Fibroblast of lung (primary cell): Measurements from ENCODE around the gene D2HGDH. TPM values are rescaled to one million over a fixed set of nuclear protein-coding genes. Genes with fewer than 3 reads are reported as not detected.

ENCODE experiments used
- DNase-seq, 2 donors: peaks; one replicate each; pipeline versions ENCODE4 v3.0.0 to v3.0.0-alpha.2; 2010; ENCODE audit warnings: low read depth in 2 of 2
- H2AFZ ChIP-seq: 2 replicates; pipeline ENCODE4 v1.5.1; 2012; ENCODE audit warnings: low read length, control low read depth, inconsistent platforms
- H3K27ac ChIP-seq: 2 replicates; pipeline ENCODE4 v1.5.1; 2011; ENCODE audit warnings: low read length, control low read depth; ENCODE audit not compliant: insufficient read depth
- H3K27me3 ChIP-seq: 2 replicates; pipeline ENCODE4 v1.5.1; 2011; ENCODE audit warnings: mild to moderate bottlenecking, low read length; ENCODE audit not compliant: control insufficient read depth, insufficient read depth
- H3K36me3 ChIP-seq: 2 replicates; pipeline ENCODE4 v1.5.1; 2011; ENCODE audit warnings: low read length; ENCODE audit not compliant: control insufficient read depth, insufficient read depth
- H3K4me1 ChIP-seq: 2 replicates; pipeline ENCODE4 v1.5.1; 2011; ENCODE audit warnings: low read length; ENCODE audit not compliant: control insufficient read depth, insufficient read depth; ENCODE audit errors: extremely low read depth
- H3K4me2 ChIP-seq: 2 replicates; pipeline ENCODE4 v1.5.1; 2011; ENCODE audit warnings: low read length, control low read depth; ENCODE audit not compliant: insufficient read depth; ENCODE audit errors: extremely low read depth
- H3K4me3 ChIP-seq, 4 experiments: fragments of 200-600 bp in 1 of 4; sonication (generic) in 1 of 4; replicated peaks in 1 of 4; 2 replicates each; pipeline ENCODE4 v1.5.1; 2011 to 2016; ENCODE audit warnings: low read length in 4 of 4, low read depth in 3 of 4, mild to moderate bottlenecking in 3 of 4, control low read depth in 2 of 4, inconsistent platforms in 1 of 4, mixed read lengths in 1 of 4; ENCODE audit not compliant: insufficient read depth in 1 of 4; ENCODE audit errors: control extremely low read depth in 1 of 4
- H3K79me2 ChIP-seq: 2 replicates; pipeline ENCODE4 v1.5.1; 2012; ENCODE audit warnings: mild to moderate bottlenecking, low read length, inconsistent platforms; ENCODE audit not compliant: control insufficient read depth, insufficient read depth
- H3K9ac ChIP-seq: 2 replicates; pipeline ENCODE4 v1.5.1; 2011; ENCODE audit warnings: mild to moderate bottlenecking, low read length, control low read depth; ENCODE audit not compliant: insufficient read depth
- H3K9me3 ChIP-seq: 2 replicates; pipeline ENCODE4 v1.5.1; 2012; ENCODE audit warnings: low read depth, low read length; ENCODE audit not compliant: control insufficient read depth, insufficient read depth
- H4K20me1 ChIP-seq: 2 replicates; pipeline ENCODE4 v1.5.1; 2011; ENCODE audit warnings: low read length; ENCODE audit not compliant: control insufficient read depth, insufficient read depth; ENCODE audit errors: extremely low read depth
- CTCF ChIP-seq, 2 donors: IDR thresholded peaks in 1 of 2; conservative IDR thresholded peaks in 1 of 2; 1 replicate in 1 of 2; 2 replicates in 1 of 2; pipeline ENCODE4 v1.5.1; 2011 to 2012; ENCODE audit warnings: low read length in 2 of 2, control low read depth in 1 of 2, inconsistent platforms in 1 of 2, low read depth in 1 of 2, mild to moderate bottlenecking in 1 of 2
- EZH2 ChIP-seq: IDR thresholded peaks from 2 replicates; pipeline ENCODE4 v1.5.1; 2012; ENCODE audit warnings: low read length, control low read depth, mild to moderate bottlenecking; ENCODE audit errors: missing control alignments
- polyA plus RNA-seq, 2 donors: library from polyadenylated mRNA; depleted of rRNA in 1 of 2; stranded (reverse) in 1 of 2; unstranded in 1 of 2; fragments of >200 nt; gene quantifications; 2 replicates each; pipeline ENCODE4 v1.2.1, GENCODE V29; 2011 to 2012; ENCODE audit warnings: missing spikeins in 1 of 2
- total RNA-seq: library from RNA; depleted of rRNA; stranded (reverse); fragments of >200 nt; gene quantifications from 2 replicates; pipeline ENCODE4 v1.2.1, GENCODE V29; 2014

D2HGDH gene
- total and polyA plus RNA-seq, 2 donors (not counting 1 experiment from before 2014, with no cell fraction given) = 5.7 to 28.4 TPM

DNA sequence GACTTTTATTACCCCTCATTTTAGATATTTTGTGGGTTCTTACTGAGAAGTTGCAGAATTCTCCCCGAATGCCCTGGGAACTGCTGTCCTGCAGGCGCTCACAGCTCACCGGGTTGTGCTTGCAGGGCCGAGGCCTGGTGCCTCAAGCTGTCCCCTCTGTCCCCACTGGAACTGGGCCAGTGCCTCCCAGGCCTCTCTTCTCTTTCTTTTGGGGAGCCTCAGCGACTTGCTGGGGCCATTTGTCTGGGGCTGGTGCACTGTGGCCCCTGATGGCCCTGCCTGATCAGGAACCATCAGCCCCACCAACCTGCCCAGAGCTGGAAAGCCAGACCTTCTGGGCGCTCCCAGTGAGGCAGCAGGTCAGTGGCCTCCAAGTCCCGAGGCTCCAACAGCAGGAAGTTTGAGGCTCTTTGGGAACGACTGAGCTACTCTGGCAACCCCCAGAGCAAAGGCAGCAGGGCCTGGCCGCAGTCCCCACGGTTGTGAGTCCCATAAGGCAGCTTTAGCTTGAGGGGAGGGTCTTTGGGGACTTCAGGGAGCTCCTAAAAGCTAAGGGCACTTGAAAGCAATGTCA lies 59.9 kb downstream of the D2HGDH start:
- H4K20me1 ChIP-seq = no peaks in the 10 kb centered on the region
- H3K27ac ChIP-seq = no peak overlapping the region
- no peaks in the 10 kb centered on the region for H3K4me1 ChIP-seq
- no peak for TF ChIP-seq CTCF (conservative IDR thresholded peaks at IDR 0.05 in 1 of 2, IDR thresholded peaks at IDR 0.05 in 1 of 2; ENCODE audit: low read depth in 1 of 2, low read length in 2 of 2)
- TF ChIP-seq EZH2 = no peak
- H3K4me3 ChIP-seq = no peak overlapping the region
- H3K4me2 ChIP-seq = no peak overlapping the region
- no peaks in the 10 kb centered on the region for H3K79me2 ChIP-seq
- H3K9me3 ChIP-seq = no peaks in the 10 kb centered on the region
- DNase-seq = no peak
- H3K27me3 ChIP-seq = no peaks in the 10 kb centered on the region
- no peak overlapping the region for H2AFZ ChIP-seq
- no peak overlapping the region for H3K9ac ChIP-seq
- no peaks in the 10 kb centered on the region for H3K36me3 ChIP-seq

GRCh38 chr2:241795021-241795999 lies 60.9 kb downstream of the D2HGDH start:
- H3K36me3 ChIP-seq = no peaks in the 10 kb centered on the region
- no peaks in the 10 kb centered on the region for H3K4me1 ChIP-seq
- H3K27me3 ChIP-seq = no peaks in the 10 kb centered on the region
- no peak overlapping the region for H3K4me3 ChIP-seq
- TF ChIP-seq CTCF (conservative IDR thresholded peaks at IDR 0.05 in 1 of 2, IDR thresholded peaks at IDR 0.05 in 1 of 2; ENCODE audit: low read depth in 1 of 2, low read length in 2 of 2) = no peak
- TF ChIP-seq EZH2 = no peak
- H3K27ac ChIP-seq = no peak overlapping the region
- H3K9me3 ChIP-seq = no peaks in the 10 kb centered on the region
- no peak overlapping the region for H3K9ac ChIP-seq
- no peak overlapping the region for H2AFZ ChIP-seq
- H3K79me2 ChIP-seq = no peaks in the 10 kb centered on the region
- DNase-seq = no peak
- no peaks in the 10 kb centered on the region for H4K20me1 ChIP-seq
- no peak overlapping the region for H3K4me2 ChIP-seq

GRCh38 chr2:241796209-241796608 lies 61.8 kb downstream of the D2HGDH start:
- no peak overlapping the region for H3K4me2 ChIP-seq
- H3K9ac ChIP-seq = no peak overlapping the region
- H3K36me3 ChIP-seq = no peaks in the 10 kb centered on the region
- H3K79me2 ChIP-seq = no peaks in the 10 kb centered on the region
- no peaks in the 10 kb centered on the region for H4K20me1 ChIP-seq
- no peak overlapping the region for H3K27ac ChIP-seq
- no peaks in the 10 kb centered on the region for H3K4me1 ChIP-seq
- H3K27me3 ChIP-seq = no peaks in the 10 kb centered on the region
- H3K9me3 ChIP-seq = no peaks in the 10 kb centered on the region
- no peak overlapping the region for H2AFZ ChIP-seq
- TF ChIP-seq EZH2 (no peak), CTCF (conservative IDR thresholded peaks at IDR 0.05 in 1 of 2, IDR thresholded peaks at IDR 0.05 in 1 of 2; ENCODE audit: low read depth in 1 of 2, low read length in 2 of 2) (no peak)
- no peak overlapping the region for H3K4me3 ChIP-seq
- no peak for DNase-seq
